CD4-positive, alpha-beta T cell treated with Interleukin-15 for 1 hour (primary cell): ENCODE results near the gene SLC10A3.

Experiments
- DNase-seq: peaks from one replicate; pipeline ENCODE4 v3.0.0-alpha.2; 2020

Gene SLC10A3

DNA sequence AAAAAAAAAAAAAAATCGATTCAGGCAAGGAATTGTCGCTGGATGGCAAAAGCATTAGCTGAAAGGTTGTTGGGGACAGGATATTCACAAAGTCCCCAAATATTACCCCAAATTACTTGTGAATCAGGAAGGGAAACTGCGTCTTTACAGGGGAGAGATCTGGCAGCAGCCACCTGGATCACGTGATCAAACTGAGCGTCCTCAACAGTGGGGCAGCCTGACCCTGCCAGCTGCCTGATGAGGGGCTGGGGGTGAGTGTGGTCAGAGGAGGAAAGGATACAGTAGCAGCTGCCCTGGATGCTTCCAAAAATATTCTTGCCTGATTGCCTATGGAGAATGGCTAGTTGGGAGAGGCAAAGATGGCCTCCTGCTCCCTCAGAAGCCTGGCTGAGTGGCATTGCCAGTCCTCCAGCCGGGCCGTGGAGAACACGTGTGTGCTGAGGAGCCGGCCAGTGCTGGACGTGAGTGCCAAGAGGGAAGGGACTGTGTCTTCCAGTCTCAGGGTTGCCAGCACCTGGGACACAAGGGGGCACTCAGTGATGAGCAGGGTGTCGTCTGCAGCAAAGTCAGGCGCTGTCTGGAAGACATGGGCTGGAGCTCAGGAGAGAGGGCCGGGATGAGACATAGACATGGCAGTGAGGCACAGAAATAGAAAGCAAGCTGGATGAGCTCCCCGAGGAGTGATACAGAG lies 8.4 kb downstream of the SLC10A3 start:
- no peak for DNase-seq

DNA sequence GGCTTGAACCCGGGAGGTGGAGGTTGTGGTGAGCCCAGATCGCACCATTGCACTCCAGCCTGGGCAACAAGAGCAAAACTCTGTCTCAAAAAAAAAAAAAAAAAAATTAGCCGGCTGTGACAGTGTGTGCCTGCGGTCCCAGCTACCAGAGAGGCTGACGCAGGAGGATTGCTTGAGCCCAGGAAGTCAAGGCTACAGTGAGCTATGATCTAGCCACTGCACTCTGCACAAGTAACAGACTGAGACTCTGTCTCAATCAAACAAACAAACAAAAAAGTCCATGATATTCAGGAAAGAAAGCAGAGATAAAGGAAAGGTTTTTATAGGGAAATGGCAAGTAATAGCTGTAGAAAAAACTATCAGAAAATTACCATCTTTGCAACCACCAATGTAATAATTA lies 9.2 kb downstream of the SLC10A3 start:
- no peak for DNase-seq

DNA sequence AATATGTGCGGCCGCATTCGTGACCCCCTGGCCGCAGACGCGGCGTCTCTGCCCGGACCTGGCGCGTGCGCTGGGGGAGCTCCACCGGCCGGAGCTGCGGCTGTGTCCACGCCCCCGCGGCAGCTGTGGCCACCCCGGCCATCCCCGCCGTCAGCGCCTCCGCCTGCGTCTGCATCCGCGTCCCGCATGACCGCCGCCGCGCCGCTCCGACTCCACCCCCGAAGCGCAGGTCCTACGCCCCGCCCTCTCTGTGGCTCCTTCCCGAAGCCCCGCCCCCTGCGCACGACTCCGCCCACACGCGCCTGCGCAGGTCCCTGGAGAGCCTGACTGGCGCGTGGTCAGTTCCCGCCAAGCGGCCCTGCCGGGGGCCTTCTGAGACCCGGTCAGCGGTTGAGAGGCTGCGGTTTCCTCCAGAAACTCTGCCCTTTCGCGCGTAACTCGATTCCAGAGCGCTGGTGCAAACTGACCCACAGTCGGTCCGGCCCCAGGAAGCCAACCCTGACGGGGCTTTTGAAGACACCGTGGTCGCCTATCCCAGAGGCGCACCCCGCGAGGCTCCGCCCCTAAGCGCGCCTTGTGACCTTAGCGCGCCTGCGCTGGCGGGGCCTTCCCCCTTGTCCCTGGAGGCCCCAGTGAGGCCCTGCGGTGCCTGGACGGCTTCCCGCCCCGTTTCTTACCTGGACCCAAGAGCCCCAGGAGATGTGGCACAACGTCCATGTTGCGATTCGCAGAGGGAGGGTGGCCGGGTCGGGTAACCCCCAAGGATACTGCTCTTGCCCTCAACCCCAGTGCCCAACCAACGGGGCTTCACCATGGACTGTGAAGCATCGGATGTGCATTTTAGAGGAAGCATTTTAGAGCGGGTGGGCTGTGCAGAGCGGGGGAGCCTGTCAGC lies 11.5 kb downstream of the SLC10A3 start, which contains the start of gene LAGE3:
LAGE3 (minus strand) TSS at position 554 of the 895 bp plus-strand sequence; CDS start at position 188, 366 bp downstream.
- DNase-seq, result peak; percentile 91

DNA sequence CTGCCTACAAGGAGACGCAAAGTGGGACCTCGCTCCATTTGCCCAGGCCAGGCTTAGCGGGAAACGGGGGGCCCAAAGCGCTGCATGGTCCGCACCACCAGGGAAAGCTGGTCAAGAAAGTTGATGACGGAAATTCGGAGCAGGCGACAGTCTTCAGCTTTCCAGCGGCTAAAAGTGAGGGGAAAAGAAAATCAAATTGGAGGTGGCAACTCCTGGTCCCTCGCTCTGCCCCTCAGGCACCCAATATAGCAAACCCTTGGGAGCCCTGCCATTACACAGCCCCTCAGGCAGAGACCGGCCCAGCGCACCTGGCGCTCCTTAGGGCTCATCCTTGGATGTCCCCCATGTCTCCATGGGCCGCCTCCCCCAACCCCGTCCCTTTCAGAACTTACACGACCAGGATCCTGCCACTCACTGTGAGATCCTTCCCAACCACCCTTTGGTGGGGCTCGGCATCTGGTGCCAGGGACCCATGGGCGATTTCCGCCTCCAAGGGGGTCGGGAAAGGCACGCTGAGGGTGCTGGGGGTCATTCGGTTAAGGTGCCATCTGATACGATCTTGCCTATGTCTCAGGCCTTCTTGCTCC lies 12.4 kb downstream of the SLC10A3 start:
- no peak for DNase-seq

DNA sequence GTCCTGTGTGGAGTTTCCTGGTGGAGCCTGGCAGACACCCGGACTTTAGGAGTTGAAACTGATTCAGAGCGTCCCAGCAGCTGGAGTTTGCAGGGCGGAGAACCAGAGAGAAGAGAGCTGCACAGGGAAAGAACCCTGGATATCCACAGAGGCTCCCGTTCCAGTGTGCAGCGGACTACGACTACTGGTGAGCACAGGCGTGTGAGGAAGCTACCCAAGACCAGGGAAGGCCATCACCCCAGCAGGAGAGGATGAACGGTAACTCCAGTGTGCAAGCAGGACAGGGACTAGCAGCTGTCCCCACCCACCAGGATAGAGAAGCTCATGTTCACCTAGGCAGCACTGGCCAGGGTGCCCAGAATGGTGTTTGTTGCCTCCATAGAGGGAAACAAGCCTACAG lies 13.6 kb downstream of the SLC10A3 start:
- no peak for DNase-seq

DNA sequence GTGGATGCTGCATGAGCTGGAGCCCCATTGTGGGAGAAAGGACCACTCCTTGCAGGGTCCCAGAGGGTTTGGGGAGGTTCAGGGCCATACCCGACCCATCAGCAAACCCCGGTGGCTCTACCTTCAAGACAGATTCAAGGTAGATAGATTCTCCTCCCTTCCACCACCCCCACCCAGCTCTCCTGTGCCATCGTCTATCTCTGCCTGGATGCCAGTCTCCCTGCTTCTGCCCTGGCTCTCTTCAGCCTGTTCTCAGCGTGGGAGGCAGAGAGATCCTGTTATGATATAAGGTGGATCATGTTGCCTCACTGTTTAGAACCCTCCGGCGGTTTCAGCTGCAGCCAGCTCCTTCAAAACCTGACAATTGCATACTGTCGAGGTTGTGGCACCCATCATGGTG lies 16.7 kb downstream of the SLC10A3 start:
- DNase-seq, result no peak

DNA sequence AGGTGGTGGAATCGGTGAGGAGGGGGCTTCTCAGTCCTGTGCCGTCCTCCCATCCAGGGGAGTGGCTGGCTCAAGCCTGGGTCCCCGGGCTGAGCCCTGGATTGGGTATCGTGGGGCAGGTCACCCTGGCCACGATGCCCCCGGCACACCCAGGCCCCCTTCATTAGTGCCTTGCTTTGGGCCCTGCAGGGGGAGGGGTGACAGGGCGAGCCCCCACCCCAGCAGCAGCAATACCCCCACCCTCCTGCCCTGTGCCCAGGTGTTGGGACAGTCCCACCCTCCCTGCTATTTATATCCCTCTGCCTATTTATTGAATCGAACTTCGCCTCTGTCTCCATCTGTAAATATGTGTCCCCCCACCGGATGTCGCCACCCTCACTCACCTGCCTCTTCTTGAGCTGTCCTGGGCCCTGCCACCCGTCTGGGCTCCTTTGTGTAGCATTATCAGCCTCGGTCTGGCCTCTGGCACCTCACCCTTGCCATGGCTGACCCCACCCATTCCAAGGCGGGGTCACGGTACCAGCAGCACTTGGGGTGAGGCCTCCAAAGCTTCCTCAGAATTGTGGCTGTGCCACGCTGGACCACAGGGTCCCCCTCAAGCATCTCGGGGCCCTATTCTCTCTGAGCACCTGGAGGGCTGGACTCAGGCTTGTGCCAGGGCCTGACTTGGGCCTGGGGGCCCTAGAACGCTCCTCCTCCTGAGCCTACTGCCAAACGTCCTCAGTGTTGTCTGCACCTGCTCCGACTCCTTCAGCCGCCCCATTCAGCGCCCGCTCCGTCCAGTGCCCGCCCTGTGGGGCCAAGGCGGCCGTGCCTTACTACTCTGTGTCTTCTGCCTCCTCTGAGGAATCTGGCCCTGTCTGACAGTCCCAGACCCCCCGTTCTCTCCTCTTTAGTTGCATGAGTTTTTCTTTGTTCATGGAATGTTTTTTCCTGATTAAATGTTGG lies 17.5 kb downstream of the SLC10A3 start:
- no peak for DNase-seq

DNA sequence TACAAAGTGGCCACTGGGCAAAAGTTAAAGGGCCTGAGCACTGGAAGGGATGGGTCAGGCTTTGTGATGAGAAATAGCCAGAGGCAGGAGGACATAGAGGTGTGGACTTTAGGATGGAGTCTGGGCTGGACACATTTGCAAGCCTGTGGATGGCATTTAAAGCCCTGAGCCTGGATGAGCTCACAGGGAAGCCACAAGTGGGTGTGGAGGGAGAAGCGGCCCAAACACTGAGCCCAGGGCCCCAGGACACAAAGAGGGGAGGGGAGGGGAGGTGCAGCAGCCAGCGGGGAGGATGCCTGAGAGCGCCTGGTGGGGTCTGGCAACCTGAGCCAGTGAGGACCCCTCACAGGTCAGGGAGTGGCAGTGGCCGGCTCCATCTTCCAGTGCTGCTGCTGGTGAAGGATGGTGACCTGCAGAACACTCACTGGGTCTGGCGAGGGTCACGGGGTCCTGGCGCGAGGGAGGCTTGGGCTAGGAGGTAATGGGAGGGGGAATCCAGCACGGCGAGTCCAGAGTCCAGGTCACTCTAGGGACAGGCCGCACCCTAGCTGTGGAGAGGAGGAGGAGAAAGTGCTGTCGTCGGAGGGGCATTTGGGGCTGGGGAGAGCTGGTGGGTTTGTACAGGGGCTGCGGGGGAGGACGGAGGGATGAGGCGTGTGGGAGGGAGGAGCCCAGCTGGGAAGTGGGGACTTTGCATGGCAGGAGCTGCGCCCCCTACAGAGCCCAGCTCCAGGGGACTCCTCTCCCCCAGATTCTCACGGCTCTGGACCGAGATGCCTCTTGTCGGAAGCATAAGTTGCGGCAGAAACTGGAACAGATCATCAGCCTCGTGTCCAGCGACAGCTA lies 18.4 kb downstream of the SLC10A3 start:
- no peak for DNase-seq

DNA sequence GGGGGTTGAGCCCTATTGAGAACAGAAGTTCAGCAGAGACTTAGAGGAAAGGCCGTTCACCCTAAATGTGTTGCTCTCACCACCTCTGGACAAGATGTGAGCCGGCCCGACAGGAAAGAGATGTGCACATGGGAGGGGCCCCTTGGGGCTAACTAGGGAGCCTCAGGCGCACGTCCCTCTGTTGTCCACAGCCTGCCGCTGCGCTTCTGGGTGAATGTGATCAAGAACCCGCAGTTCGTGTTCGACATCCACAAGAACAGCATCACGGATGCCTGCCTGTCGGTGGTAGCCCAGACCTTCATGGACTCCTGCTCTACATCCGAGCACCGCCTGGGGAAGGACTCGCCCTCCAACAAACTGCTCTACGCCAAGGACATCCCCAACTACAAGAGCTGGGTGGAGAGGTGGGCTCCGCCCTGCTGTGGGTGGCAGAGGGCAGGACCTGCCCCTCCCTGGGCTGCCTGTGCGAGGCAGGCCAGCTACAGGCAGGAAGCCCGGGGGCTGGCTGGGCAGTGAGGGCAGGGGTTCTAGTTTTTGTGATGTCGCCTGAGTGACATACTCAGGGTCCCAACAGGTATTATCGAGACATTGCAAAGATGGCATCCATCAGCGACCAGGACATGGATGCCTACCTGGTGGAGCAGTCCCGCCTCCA lies 19.4 kb downstream of the SLC10A3 start:
- no peak for DNase-seq

DNA sequence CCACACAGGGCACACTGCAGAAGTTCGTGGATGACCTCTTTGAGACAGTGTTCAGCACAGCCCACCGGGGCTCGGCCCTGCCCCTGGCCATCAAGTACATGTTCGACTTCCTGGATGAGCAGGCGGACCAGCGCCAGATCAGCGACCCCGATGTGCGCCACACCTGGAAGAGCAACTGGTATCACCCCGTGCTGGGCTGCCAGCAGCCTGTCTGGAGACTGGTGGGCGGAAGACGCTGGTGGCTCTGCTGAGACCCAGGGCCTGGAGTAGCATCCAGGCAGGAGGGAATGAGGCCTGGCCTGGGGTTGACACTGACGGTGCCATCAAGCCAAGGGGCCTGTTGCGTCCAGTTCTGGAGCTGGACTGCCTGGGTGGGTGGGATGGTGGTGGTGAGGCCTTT lies 20.0 kb downstream of the SLC10A3 start:
- DNase-seq, result no peak

DNA sequence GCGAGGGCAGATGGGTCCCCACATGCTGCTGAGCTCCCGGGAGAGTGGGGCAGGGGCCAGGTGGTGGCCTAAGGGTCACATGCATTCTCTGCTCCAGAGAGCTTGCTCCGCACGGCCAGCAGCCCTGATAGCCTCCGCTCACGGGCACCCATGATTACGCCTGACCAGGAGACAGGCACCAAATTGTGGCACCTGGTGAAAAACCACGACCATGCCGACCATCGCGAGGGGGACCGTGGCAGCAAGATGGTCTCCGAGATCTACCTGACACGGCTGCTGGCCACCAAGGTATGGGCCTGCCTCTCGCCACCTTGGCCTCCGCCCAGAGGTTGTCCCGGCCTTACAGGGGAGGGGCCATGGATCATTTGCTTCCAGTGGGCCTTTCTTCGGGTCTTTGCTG lies 20.5 kb downstream of the SLC10A3 start:
- no peak for DNase-seq

DNA sequence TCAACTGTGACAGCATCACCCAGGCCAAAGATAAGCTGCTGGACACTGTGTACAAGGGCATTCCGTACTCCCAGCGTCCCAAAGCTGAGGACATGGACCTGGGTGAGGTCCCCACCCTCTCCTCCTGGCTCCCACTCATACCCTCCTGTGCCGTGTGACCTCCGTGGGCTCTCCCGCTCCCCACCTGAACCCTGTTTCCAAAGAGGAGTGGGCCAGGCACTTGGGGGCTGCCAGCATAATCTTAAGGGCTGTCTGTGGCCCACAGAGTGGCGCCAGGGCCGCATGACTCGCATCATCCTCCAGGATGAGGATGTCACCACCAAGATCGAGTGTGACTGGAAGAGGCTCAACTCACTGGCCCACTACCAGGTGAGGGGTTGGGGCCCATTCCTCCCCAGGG lies 21.3 kb downstream of the SLC10A3 start:
- DNase-seq, result no peak

DNA sequence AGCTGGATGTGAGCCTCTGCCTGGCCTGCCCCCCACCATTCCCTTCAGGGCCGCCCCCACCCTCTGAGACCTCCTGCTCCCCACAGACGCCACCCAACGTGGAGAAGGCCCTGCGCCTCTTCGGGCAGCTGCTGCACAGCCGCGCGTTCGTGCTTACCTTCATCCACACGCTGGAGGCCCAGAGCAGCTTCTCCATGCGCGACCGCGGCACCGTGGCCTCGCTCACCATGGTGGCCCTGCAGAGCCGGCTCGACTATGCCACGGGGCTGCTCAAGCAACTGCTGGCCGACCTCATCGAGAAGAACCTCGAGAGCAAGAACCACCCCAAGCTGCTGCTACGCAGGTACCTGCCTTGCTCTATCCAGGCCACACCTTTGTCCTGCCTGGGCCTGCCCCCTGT lies 22.2 kb downstream of the SLC10A3 start:
- no peak for DNase-seq

DNA sequence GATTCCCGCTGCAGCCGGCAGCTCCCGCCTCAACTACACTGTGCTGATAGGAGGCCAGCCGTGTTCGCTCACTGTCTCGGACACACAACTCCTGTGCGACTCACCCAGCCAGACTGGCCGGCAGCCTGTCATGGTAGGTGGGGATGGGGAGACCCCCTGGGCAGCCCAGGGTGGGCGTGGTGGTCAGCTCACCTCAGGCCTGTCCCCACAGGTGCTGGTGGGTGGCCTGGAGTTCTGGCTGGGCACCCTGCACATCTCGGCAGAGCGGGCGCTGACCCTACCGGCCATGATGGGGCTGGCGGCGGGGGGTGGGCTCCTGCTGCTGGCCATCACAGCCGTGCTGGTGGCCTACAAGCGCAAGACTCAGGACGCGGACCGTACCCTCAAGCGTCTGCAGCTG lies 22.9 kb downstream of the SLC10A3 start:
- no peak for DNase-seq

DNA sequence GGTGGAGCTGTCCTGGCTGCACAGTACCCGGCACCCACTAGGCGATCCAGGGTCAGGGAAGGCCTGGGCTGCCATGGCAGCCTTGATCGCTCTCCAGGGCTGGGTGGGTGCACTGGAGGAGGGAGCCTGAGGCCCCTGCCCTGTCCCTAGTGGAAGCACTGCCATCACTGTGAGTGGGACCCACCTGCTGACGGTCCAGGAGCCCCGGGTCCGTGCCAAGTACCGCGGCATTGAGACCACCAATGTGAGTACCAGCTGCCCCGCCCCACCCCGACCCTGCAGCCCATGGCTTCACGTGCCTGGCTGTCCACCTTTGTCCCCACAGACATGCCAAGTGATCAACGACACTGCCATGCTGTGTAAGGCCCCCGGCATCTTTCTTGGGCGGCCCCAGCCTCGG lies 23.5 kb downstream of the SLC10A3 start:
- no peak for DNase-seq

DNA sequence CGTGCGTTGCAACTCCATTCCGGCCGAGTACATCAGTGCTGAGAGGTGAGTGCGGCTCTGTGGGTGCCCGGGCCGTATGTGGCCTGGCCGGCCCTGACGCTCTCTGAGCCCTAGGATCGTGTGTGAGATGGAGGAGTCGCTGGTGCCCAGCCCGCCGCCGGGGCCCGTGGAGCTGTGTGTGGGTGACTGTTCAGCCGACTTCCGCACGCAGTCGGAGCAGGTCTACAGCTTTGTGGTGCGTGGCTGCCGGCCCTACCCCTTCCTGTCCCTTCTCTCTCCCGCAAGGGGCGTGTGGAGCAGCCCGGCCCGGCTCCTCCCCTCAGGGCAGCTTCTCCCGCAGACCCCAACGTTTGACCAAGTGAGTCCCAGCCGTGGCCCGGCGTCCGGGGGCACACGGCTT lies 24.4 kb downstream of the SLC10A3 start:
- DNase-seq, result no peak

DNA sequence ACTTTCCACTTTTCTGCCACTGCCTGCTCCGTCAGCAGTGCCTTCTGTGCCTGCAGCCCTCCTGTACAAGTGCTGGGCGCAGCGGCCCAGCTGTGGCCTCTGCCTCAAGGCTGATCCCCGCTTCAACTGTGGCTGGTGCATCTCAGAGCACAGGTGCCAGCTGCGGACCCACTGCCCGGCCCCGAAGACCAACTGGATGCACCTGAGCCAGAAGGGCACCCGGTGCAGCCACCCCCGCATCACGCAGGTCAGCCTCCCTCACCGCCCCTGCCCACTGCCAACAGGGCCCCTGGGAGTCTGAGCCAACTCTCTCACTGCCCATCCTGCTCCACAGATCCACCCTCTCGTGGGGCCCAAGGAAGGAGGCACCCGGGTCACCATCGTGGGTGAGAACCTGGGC lies 24.8 kb downstream of the SLC10A3 start:
- DNase-seq, result no peak

DNA sequence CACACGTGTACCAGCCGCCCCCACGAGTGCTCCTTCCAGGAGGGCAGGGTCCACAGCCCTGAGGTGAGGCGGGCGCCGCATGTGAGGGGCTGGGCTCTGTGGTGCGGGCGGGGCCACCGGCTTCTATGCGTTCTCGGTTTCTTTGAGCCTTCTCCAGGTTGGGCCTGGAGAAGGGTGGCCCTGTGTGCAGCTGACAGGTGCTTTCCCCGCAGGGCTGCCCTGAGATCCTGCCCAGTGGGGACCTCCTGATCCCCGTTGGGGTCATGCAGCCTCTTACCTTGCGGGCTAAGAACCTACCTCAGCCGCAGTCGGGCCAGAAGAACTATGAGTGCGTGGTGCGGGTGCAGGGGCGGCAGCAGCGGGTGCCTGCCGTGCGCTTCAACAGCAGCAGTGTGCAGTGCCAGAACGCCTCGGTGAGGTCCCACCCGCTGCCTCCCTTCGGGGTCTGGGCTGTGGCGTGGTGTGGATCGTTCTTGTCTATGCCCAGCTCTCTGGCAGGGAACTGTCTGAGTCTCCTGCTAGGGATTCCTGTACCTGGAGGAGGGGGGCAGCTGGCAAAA lies 25.5 kb downstream of the SLC10A3 start:
- no peak for DNase-seq

DNA sequence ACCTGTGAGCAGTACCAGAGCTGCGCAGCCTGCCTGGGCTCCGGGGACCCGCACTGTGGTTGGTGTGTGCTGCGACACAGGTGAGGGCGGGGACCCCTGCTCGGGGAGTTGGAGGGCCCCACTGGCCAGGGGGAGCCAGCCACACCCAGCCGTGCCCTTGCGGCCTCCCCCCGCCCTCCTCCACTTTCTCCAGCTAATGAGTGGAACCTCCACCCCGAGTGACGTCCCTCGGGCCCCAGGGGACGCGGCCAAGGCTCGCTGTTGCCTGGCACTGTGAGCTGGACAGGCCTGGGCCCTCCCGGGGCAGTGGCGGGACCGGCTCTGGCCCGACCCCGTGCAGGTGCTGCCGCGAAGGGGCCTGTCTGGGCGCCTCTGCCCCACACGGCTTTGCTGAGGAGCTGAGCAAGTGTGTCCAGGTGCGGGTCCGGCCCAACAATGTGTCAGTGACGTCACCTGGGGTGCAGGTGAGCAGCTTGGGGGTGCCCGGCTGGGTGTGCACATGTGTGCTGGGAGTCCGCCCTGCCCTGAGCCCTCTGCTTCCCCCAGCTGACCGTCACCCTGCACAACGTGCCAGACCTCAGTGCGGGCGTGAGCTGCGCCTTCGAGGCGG lies 26.7 kb downstream of the SLC10A3 start:
- no peak for DNase-seq

DNA sequence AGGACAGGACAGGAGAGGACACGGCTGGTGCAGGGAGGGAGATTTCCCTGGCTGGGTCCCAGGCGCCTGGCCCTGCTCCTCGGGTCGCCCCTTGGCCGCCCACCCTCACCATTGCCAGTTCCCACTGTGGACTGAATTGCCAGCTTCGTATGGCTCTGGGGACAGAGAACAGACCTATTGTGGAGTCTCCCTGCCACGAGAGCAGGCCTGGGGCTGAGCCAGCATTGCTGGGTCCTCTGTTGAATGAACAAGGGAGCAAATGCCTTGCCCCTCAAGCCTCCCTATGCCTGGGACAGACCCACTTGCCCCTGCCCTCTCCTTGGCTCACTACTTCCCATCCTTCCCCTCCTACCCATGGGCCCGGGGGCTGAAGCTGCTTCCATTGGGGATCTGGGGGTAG lies 28.0 kb downstream of the SLC10A3 start:
- no peak for DNase-seq
